Head of caudate nucleus (tissue), 42 donors: ENCODE data around the gene PHLDA3.
"Not testable (repeated sequence)": the region's sequence is repeated elsewhere in the genome, so short reads cannot be mapped to it uniquely, and the experiment has no call there.

ENCODE experiments used
- DNase-seq, 42 donors: peaks; one replicate each; pipeline versions ENCODE4 v3.0.0 to v3.0.0-alpha.2; 2020 to 2021; ENCODE audit warnings: mixed read lengths in 7 of 42
- intact Hi-C: fragments of 100-400 bp; cut with DNase I; formaldehyde crosslinking; loops from one replicate; pipeline ENCODE4 v1.15.0; 2022

The PHLDA3 gene

GRCh38 chr1:201505503-201505890, 36.5 kb upstream of the PHLDA3 start:
- intact Hi-C loops: no loop called here
- no peak for DNase-seq

GRCh38 chr1:201504799-201505502, 36.0 kb upstream of the PHLDA3 start:
- intact Hi-C loops: no loop called here

DNA sequence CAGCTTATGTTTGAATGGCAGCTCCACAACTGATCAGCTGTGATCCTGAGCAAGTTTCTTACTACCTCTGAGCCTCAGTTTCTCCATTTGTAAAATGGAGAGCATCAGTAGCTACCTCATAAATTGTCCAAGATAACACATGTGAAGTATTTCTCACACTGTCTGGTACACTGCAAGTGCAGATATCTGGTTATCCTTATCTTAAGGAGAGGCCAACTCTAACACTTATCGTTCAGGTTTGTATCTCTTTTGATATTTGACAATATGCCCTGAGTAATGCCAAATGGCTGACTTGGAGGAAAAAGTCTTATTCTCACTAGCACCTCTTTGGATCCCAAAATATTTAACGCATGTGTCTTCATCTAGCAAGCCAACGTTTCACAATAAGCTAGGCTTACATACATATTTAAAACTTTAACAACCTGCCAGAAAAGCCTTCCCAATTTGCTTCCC, 35.2 kb upstream of the PHLDA3 start:
- DNase-seq: no peak
- intact Hi-C loops: no loop called here

More at GRCh38 chr1:201504799-201505502, 36.0 kb upstream of the PHLDA3 start:
- DNase-seq: no peak

- no peak for DNase-seq
- intact Hi-C loops: no loop called here
Measured at GRCh38 chr1:201503397-201504176, 34.6 kb upstream of the PHLDA3 start.

DNA sequence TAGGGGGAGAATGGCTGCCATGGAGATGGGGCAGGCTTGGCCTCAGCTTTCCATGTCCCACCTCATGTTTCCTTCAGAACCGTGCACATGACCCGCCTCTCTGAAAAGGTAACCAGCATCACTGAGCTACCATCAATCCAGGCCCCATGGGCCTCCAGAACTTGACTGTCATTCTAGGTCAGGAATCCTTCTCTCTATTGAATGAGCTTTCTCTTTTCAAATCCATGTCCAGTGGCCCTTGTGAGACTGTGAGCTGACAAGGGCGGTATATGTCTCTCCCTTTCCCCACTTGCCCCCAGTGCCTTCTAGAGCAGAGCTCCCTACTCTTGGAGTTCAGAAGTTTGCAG, 33.5 kb upstream of the PHLDA3 start:
- intact Hi-C loops: no loop called here
- DNase-seq: no peak

DNA sequence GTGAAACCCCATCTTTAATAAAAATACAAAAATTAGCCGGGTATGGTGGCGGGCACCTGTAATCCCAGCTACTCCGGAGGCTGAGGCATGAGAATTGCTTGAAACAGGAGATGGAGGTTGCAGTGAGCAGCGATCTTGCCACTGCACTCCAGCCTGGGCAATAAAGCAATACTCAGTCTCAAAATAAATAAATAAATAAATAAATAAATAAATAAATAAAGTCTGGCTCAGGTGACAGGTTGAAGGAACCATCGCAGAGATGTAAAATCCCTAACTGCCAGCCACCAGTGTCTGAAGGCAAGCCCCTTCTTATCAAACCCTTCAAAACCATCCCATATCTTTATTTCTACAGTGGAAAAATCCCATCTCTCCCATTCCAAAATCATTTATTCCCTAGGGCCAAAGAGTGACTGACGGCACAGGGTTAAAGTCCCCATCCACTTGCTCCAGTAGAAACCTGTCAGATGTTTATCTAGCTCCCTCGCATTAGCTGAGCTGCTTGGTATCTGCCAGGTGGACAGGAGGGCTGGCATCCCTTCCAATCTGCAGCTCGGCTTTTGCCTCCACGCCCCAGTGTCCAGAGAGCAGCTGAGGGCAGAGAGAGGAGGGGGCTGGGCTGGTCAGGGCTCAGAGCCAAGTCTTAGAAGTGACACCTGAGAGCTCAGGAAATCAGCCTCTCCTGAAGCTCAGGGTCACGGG, 33.0 kb upstream of the PHLDA3 start:
- no peak for DNase-seq
- intact Hi-C loops: no loop called here

DNA sequence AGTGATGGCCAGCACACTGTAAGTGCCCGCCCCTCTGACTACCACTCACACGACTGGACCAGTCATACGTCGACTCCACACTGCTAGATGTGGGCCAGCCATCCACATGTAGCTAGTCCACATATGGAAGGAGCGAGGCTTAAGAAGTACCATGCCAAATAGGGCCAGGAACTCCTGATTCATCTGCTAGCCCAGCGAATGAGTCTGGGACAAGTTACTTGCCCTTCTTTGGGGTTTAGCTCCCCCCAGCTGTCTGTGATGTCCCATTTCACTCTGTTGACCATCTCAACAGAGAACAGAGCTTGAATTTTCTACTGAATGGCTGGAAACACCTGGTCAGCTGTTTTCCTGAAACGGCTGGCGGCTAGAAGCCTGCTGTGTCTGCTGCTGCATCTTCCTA, 32.2 kb upstream of the PHLDA3 start:
- DNase-seq: no peak

GRCh38 chr1:201500670-201501120, 31.7 kb upstream of the PHLDA3 start:
- peak in 8 of 42 donors; percentile 39 to 73 (median 59) for DNase-seq
- intact Hi-C loops: no loop called here

More for the DNA sequence above, 32.2 kb upstream of the PHLDA3 start:
- intact Hi-C loops: no loop called here

GRCh38 chr1:201499795-201500669, 31.0 kb upstream of the PHLDA3 start:
- intact Hi-C loops: no loop called here
- DNase-seq: peak; percentile 73 to 96 (median 88)

- intact Hi-C loops: no loop called here
- no peak for DNase-seq
Measured at GRCh38 chr1:201499191-201499590, 30.2 kb upstream of the PHLDA3 start.

DNA sequence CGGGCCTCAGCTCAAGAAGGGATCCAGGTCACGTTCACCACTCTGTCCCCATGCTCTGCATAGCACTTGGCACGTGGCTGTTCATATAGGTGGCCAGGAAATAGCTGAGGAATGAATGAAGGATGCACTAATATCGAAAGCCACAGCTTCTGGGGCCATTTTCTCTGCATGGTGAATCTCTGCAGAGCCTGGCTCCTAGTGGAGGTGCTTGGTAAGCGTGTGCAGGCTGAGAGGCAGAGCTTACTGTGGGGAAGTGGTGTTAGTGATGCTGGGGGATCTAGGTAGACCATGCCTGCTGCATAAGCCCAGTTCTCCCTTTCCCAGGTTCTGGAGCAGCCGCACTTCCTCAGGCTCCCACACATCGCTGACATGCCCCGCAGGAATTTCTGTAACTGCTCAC, 29.6 kb upstream of the PHLDA3 start:
- DNase-seq: no peak
- intact Hi-C loops: no loop called here

GRCh38 chr1:201497935-201498509, 29.0 kb upstream of the PHLDA3 start:
- no peak for DNase-seq
- intact Hi-C loops: no loop called here

GRCh38 chr1:201496296-201496690, 27.3 kb upstream of the PHLDA3 start:
- intact Hi-C loops: no loop called here
- peak in 2 of 42 donors; percentile 17 to 50 for DNase-seq

DNA sequence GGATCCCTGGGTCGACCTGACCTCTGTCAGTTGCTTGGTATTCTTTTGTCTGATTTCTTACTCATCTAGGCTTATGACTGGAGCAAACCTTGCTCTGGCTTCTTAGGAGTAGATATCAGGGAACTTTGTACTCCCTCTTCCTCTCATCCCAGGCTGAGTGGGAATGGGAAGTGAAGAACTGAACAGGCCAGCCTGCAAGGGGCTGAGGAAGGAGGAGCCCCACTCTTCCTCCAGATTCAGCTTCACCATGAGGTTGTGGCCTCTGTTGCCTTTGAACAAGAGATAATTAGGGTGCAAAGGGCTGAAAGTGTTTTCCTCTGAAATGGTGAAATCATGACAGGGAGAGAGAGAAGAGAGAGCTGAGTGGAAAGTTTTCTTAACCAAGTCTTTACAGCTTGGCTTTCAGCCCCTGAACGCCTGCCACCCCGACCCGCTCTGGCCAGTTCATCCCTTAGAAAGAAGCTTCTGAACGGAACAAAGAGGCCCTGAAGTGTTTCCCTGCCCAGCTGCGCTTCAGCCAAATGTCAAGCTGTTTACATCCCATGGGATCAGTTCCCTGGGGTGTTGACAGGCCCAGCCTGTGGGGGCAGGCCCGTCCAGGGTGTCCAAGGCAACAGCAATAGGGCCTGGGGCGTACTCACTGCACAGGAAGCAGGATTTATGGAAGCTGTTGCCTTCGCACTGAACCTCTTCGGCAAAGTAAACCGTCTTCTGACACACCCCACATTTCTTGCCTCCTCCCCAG, 26.7 kb upstream of the PHLDA3 start:
- peak; percentile 75 to 97 (median 90) for DNase-seq
- intact Hi-C loops: no loop called here

DNA sequence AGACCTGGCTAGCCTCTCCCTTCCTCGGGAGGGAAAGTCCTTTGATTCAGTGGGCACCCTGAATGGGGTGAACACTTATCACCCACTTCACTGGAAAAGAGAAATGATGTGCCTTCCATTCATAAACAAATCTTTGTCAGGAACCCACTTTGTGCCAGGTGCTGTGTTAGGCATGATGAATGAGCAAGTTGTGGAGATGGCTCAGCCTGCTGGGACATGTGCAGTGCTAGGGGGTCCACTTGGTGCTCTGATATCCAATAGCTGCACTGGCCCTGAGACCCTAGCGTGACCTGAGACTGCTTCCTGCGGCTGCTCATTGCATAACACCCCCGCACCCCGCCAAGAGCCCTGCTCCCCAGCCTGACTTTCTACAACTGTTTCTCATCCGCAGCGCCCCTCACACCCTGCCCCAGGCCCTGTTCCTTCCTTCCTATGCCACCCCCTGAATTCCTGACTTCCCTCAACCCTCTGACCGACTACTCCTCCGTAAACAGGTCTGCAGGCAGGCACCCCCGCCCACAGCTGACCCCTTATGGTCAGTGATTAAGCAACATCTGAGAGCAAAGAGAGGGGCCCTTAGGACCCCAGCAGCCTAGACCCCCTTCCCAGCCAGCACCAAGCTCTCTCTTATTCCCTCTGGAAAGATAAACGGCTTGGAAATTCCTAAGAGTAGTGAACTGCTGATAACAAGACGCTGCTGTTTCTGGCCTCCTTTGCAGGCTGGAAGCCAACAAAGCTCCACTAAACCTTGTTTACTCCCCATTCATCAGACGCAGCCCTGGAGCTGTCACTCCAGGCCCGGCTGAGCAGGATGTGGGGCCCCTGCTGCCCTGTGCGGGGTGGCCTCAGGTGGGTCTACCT, 25.0 kb upstream of the PHLDA3 start:
- intact Hi-C loops: no loop called here
- no peak for DNase-seq

DNA sequence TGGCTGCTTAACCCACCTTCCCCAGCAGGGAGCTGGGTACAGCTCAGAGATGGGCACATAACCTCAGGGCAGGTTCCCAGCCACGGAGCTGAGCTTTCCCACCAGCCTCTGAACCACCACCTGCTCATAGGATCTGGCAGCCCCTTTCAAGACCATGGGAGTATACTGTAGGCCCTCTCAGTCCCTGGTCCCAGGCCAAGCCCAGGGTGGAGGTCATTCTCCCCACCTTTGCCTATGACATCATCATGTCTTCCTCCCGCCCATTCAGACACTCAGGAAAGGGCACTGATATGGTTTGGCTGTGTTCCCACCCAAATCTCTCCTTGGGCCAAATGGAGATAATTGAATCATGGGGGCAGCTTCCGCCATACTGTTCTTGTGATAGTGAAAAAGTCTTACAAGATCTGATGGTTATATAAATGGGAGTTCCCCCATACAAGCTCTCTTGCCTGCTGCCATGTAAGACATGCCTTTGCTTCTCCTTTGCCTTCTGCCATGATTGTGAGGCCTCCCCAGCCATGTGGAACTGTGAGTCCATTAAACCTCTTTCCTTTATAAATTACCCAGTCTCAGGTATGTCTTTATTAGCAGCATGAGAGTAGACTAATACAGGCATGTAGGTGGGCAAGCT, 24.2 kb upstream of the PHLDA3 start:
- intact Hi-C loops, DNase-seq: not testable (repeated sequence)
